ENCODE measurements around the gene ACKR4.
"Not testable (repeated sequence)": the region's sequence is repeated elsewhere in the genome, so short reads cannot be mapped to it uniquely, and the experiment has no call there.

Gene ACKR4

DNA sequence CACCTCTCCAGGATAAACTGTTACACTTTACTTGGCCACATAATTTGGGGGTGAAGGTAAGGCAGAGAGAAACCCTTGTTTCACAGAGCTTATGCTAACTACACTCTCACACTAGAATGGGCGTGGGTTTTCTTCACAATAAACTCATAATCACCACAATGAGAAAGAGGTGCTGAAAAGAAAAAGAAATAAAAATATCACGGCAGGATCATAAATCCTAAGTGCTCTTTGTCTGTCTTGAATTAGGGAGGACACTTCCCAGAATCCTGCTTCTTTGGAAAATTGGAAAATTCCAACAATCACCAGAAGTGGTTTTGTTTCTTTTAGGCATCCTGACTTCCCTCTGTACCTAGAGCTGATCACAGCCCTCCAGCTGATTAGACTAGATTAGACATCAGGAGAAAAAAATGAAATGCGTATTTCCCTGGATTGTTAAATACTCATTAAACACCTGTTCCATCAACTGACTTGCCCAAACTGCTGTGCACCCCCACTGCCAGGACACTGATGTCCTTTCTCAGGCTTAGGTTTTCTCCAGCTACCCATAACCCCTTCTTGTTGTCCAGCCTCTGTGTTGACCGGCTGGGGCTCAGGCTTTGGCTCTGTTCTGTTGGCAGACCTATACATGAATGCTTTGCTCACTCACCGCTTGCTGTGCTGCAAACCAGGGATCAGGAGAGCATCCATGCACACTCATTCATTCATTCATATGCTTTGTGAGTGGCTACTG, 41.6 kb upstream of the ACKR4 start:
- CTCF ChIA-PET = no interaction called here

DNA sequence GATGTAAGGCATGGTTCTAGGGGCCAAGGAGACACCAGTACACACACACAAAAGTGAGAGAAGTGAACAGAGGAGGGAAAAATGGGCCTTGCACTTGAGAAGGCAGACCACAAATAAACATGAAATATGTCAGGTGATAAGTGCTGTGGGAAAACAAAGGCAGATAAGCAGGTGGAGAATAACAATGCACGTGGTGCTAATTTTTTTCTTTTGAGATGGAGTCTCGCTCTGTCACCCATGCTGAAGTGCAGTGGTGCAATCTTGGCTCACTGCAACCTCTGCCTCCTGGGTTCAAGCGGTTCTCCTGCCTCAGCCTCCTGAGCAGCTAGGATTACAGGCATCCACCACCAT, 41.1 kb upstream of the ACKR4 start:
- H3K27me3 ChIP-seq (replicated peaks in 2 of 5; ENCODE audit: control insufficient read depth in 4 of 5, insufficient read depth in 5 of 5, low read length in 4 of 5); CTCF ChIA-PET; H3K36me3 ChIP-seq (ENCODE audit: control insufficient read depth in 4 of 4, insufficient read depth in 4 of 4, low read length in 3 of 4); H3K27ac ChIP-seq (ENCODE audit: insufficient read depth in 1 of 2, low read depth in 1 of 2, low read length in 2 of 2, poor library complexity in 1 of 2, severe bottlenecking in 2 of 2); POLR2A ChIA-PET; H3K4me1 ChIP-seq (ENCODE audit: control extremely low read depth in 1 of 4, control insufficient read depth in 4 of 4, insufficient read depth in 4 of 4, low read length in 3 of 4); H3K4me3 ChIP-seq (ENCODE audit: control insufficient read depth in 1 of 7, extremely low read depth in 1 of 7, insufficient read depth in 4 of 7, low read depth in 2 of 7, low read length in 6 of 7); DNase-seq; H3K9me3 ChIP-seq (ENCODE audit: control extremely low read depth in 1 of 5, control insufficient read depth in 4 of 5, insufficient read depth in 2 of 5, low read depth in 1 of 5, low read length in 4 of 5): not testable (repeated sequence)
- 87% methylated on average over 2 of the region's 3 CpGs for WGBS (ENCODE audit: insufficient coverage)

More for the DNA sequence above, 41.6 kb upstream of the ACKR4 start:
- Histone ChIP-seq H3K27ac (ENCODE audit: insufficient read depth in 1 of 2, low read depth in 1 of 2, low read length in 2 of 2, poor library complexity in 1 of 2, severe bottlenecking in 2 of 2) (no peak overlapping the region), H3K36me3 (ENCODE audit: control insufficient read depth in 4 of 4, insufficient read depth in 4 of 4, low read length in 3 of 4) (peaks cover 0 to 8% (median 3%) of the 10 kb centered on the region in 4 experiments), H3K4me3 (ENCODE audit: control insufficient read depth in 1 of 7, extremely low read depth in 1 of 7, insufficient read depth in 4 of 7, low read depth in 2 of 7, low read length in 6 of 7) (no peak overlapping the region), H3K4me1 (ENCODE audit: control extremely low read depth in 1 of 4, control insufficient read depth in 4 of 4, insufficient read depth in 4 of 4, low read length in 3 of 4) (peaks cover 6 to 11% (median 9%) of the 10 kb centered on the region in 4 experiments), H3K9me3 (ENCODE audit: control extremely low read depth in 1 of 5, control insufficient read depth in 4 of 5, insufficient read depth in 2 of 5, low read depth in 1 of 5, low read length in 4 of 5) (no peaks in the 10 kb centered on the region), H3K27me3 (replicated peaks in 2 of 5; ENCODE audit: control insufficient read depth in 4 of 5, insufficient read depth in 5 of 5, low read length in 4 of 5) (no peaks in the 10 kb centered on the region)
- no peak for DNase-seq
- WGBS (ENCODE audit: insufficient coverage) = 93% methylated on average over 2 of the region's 5 CpGs
- POLR2A ChIA-PET = no interaction called here

DNA sequence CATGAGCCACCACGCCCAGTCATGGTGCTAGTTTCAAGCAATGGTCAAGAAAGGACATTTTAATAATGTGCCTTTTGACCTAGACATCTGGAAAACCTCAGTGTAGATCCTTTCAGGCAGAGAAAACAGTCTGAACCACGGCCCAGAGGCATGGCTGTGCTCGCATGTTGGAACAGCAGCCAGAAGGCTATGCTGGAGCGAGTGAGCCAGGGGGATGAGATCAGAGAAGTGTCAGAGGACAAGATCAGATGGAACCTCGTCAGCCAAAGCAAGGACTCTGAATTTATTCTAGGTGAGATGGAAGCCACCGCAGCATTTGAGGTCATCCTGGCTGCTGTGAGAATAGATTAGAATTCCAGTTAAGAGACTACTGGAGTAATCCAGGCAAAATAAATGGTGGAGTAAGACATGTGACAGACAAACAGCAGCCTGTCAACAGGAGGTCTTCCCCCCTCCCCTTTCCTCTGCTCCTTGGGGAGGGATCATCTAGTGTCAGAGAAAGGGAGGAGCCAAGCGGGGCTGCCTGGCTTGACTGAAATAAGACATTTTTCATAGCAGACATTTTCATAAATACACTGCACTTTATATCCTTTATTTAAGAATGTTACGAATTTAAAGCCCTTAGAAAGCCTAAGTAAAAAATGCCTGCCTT, 40.4 kb upstream of the ACKR4 start:
- ChIA-PET CTCF (interaction anchor here (1.0 kb wide), 1 partner anchor 21 kb away, joined by 5 read pairs; no protein-coding TSS in a partner anchor), POLR2A (no interaction called here)
- WGBS (ENCODE audit: insufficient coverage) = 97% methylated on average over 7 of the region's 8 CpGs
- no peak overlapping the region for H3K4me3 ChIP-seq (ENCODE audit: control insufficient read depth in 1 of 7, extremely low read depth in 1 of 7, insufficient read depth in 4 of 7, low read depth in 2 of 7, low read length in 6 of 7)
- H3K9me3 ChIP-seq (ENCODE audit: control extremely low read depth in 1 of 5, control insufficient read depth in 4 of 5, insufficient read depth in 2 of 5, low read depth in 1 of 5, low read length in 4 of 5) = no peaks in the 10 kb centered on the region
- H3K27ac ChIP-seq (ENCODE audit: insufficient read depth in 1 of 2, low read depth in 1 of 2, low read length in 2 of 2, poor library complexity in 1 of 2, severe bottlenecking in 2 of 2) = peak overlapping the region in 1 of 2 experiments; percentile 38
- H3K4me1 ChIP-seq (ENCODE audit: control extremely low read depth in 1 of 4, control insufficient read depth in 4 of 4, insufficient read depth in 4 of 4, low read length in 3 of 4) = no peaks in the 10 kb centered on the region
- peaks cover under 1 to 10% (median 4%) of the 10 kb centered on the region in 4 experiments for H3K36me3 ChIP-seq (ENCODE audit: control insufficient read depth in 4 of 4, insufficient read depth in 4 of 4, low read length in 3 of 4)
- no peaks in the 10 kb centered on the region for H3K27me3 ChIP-seq (replicated peaks in 2 of 5; ENCODE audit: control insufficient read depth in 4 of 5, insufficient read depth in 5 of 5, low read length in 4 of 5)
- no peak for DNase-seq

DNA sequence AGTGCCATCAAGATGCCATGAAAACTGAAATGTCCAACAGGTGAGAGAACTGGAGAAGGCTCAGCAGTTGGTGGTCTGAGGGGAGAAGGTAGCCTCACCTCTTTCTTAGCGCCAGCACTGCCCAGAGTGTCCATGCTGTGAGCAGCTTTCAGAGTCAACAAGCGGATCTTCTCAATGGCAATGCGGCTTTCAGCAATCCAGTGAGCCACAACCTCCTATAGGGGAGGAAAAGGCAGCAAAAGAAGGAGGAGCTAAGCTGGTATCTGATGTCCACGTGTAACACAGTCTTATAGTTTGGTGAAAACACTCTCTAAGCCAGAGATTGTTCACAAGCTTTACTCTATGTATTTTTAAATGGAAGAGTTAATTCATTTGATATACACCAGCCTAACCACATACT, 36.1 kb upstream of the ACKR4 start:
- ChIA-PET POLR2A (no interaction called here), CTCF (no interaction called here)
- Histone ChIP-seq H3K4me1 (ENCODE audit: control extremely low read depth in 1 of 4, control insufficient read depth in 4 of 4, insufficient read depth in 4 of 4, low read length in 3 of 4) (no peaks in the 10 kb centered on the region), H3K36me3 (ENCODE audit: control insufficient read depth in 4 of 4, insufficient read depth in 4 of 4, low read length in 3 of 4) (peaks cover 5 to 14% (median 10%) of the 10 kb centered on the region in 4 experiments), H3K27ac (ENCODE audit: insufficient read depth in 1 of 2, low read depth in 1 of 2, low read length in 2 of 2, poor library complexity in 1 of 2, severe bottlenecking in 2 of 2) (no peak overlapping the region), H3K9me3 (ENCODE audit: control extremely low read depth in 1 of 5, control insufficient read depth in 4 of 5, insufficient read depth in 2 of 5, low read depth in 1 of 5, low read length in 4 of 5) (peaks cover 0 to 2% (median 0%) of the 10 kb centered on the region in 5 experiments), H3K4me3 (ENCODE audit: control insufficient read depth in 1 of 7, extremely low read depth in 1 of 7, insufficient read depth in 4 of 7, low read depth in 2 of 7, low read length in 6 of 7) (no peak overlapping the region), H3K27me3 (replicated peaks in 2 of 5; ENCODE audit: control insufficient read depth in 4 of 5, insufficient read depth in 5 of 5, low read length in 4 of 5) (no peaks in the 10 kb centered on the region)
- no peak for DNase-seq
- WGBS (ENCODE audit: insufficient coverage) = 97% methylated on average over 3 of the region's 4 CpGs

DNA sequence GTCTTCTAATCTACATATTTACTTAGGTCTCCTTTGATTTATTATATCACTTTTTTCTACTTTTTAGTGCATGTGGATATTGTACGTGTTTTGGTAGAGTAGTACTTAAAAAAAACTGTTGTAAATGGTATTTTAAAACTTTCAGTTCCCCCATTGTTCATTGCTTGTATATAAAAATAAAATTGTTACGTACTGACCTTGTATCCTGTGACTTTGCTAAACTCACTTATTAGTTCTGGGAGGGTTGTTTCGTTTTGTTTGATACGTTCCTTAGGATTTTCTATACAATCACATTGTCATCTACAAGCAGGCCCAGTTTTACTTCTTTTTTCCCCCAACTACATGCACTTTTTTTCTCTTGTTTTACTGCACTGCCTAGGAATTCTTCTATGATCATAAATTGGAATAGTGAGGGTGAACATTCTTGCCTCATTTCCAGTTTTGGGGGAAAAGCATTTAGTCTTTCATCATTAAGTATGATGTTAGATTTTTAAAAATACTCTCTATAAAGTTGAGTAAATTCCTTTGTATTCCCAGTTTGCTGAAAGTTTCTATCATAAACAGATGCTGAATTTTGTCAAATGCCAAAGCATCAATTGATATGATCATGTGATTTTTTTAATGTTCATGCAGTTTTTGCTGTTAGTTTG, 33.5 kb upstream of the ACKR4 start:
- Histone ChIP-seq H3K9me3 (ENCODE audit: control extremely low read depth in 1 of 5, control insufficient read depth in 4 of 5, insufficient read depth in 2 of 5, low read depth in 1 of 5, low read length in 4 of 5) (peaks cover 0 to 2% (median 0%) of the 10 kb centered on the region in 5 experiments), H3K27ac (ENCODE audit: insufficient read depth in 1 of 2, low read depth in 1 of 2, low read length in 2 of 2, poor library complexity in 1 of 2, severe bottlenecking in 2 of 2) (no peak overlapping the region), H3K4me1 (ENCODE audit: control extremely low read depth in 1 of 4, control insufficient read depth in 4 of 4, insufficient read depth in 4 of 4, low read length in 3 of 4) (no peaks in the 10 kb centered on the region), H3K27me3 (replicated peaks in 2 of 5; ENCODE audit: control insufficient read depth in 4 of 5, insufficient read depth in 5 of 5, low read length in 4 of 5) (no peaks in the 10 kb centered on the region), H3K4me3 (ENCODE audit: control insufficient read depth in 1 of 7, extremely low read depth in 1 of 7, insufficient read depth in 4 of 7, low read depth in 2 of 7, low read length in 6 of 7) (no peak overlapping the region), H3K36me3 (ENCODE audit: control insufficient read depth in 4 of 4, insufficient read depth in 4 of 4, low read length in 3 of 4) (peaks cover 5 to 10% (median 9%) of the 10 kb centered on the region in 4 experiments)
- CTCF ChIA-PET = no interaction called here
- no peak for DNase-seq
- WGBS (ENCODE audit: insufficient coverage) = 80% methylated on average over 1 of the region's 4 CpGs
- POLR2A ChIA-PET = no interaction called here

DNA sequence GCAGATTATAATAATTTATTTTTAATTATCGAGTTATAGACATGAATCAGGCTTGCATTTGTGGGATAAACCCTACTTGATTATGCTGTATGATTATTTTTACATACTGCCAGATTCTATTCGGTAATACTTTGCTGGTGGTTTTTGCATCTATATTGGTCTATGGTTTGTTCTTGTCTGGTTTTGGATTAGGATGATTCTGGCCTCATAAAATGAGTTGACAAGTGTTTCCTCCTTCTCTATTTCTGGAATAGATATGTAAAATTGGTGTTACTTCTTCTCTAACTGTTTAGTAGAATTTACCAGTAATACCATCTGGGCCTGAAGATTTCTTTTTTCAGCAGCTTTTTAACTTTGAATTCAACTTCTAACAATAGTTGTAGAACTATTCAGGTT, 33.0 kb upstream of the ACKR4 start:
- WGBS (ENCODE audit: insufficient coverage) = no CpG with 5 or more reads among the region's 2 CpGs
- H3K4me3 ChIP-seq (ENCODE audit: control insufficient read depth in 1 of 7, extremely low read depth in 1 of 7, insufficient read depth in 4 of 7, low read depth in 2 of 7, low read length in 6 of 7) = no peak overlapping the region
- peaks cover 5 to 9% (median 7%) of the 10 kb centered on the region in 4 experiments for H3K36me3 ChIP-seq (ENCODE audit: control insufficient read depth in 4 of 4, insufficient read depth in 4 of 4, low read length in 3 of 4)
- H3K9me3 ChIP-seq (ENCODE audit: control extremely low read depth in 1 of 5, control insufficient read depth in 4 of 5, insufficient read depth in 2 of 5, low read depth in 1 of 5, low read length in 4 of 5) = peaks cover 0 to 2% (median 0%) of the 10 kb centered on the region in 5 experiments
- ChIA-PET POLR2A (no interaction called here), CTCF (no interaction called here)
- H3K27me3 ChIP-seq (replicated peaks in 2 of 5; ENCODE audit: control insufficient read depth in 4 of 5, insufficient read depth in 5 of 5, low read length in 4 of 5) = no peaks in the 10 kb centered on the region
- no peak for DNase-seq
- H3K27ac ChIP-seq (ENCODE audit: insufficient read depth in 1 of 2, low read depth in 1 of 2, low read length in 2 of 2, poor library complexity in 1 of 2, severe bottlenecking in 2 of 2) = no peak overlapping the region
- no peaks in the 10 kb centered on the region for H3K4me1 ChIP-seq (ENCODE audit: control extremely low read depth in 1 of 4, control insufficient read depth in 4 of 4, insufficient read depth in 4 of 4, low read length in 3 of 4)

DNA sequence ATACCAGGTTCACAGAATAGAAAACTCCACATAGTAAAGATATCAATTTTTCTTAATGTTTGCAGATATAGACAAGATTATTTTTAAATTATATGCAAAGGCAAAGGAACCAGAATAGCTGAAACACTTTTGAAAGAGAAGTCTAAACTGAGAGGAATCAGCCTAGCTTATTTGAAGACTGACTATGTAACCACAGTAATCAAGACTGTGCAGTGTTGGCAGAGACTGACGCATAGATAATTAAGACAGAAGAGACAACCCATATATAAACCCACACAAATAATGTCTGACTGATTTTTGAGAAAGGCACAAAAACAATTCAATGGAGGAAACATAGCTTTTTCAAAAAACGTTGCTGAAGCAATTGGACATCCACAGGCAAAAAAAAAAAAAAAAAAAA, 28.6 kb upstream of the ACKR4 start:
- no peaks in the 10 kb centered on the region for H3K4me1 ChIP-seq (ENCODE audit: control extremely low read depth in 1 of 4, control insufficient read depth in 4 of 4, insufficient read depth in 4 of 4, low read length in 3 of 4)
- H3K4me3 ChIP-seq (ENCODE audit: control insufficient read depth in 1 of 7, extremely low read depth in 1 of 7, insufficient read depth in 4 of 7, low read depth in 2 of 7, low read length in 6 of 7) = no peak overlapping the region
- ChIA-PET POLR2A (no interaction called here), CTCF (no interaction called here)
- H3K27ac ChIP-seq (ENCODE audit: insufficient read depth in 1 of 2, low read depth in 1 of 2, low read length in 2 of 2, poor library complexity in 1 of 2, severe bottlenecking in 2 of 2) = no peak overlapping the region
- no CpG with 5 or more reads among the region's 2 CpGs for WGBS (ENCODE audit: insufficient coverage)
- no peak for DNase-seq
- H3K36me3 ChIP-seq (ENCODE audit: control insufficient read depth in 4 of 4, insufficient read depth in 4 of 4, low read length in 3 of 4) = peaks cover 0 to 11% (median 6%) of the 10 kb centered on the region in 4 experiments
- H3K27me3 ChIP-seq (replicated peaks in 2 of 5; ENCODE audit: control insufficient read depth in 4 of 5, insufficient read depth in 5 of 5, low read length in 4 of 5) = no peaks in the 10 kb centered on the region
- H3K9me3 ChIP-seq (ENCODE audit: control extremely low read depth in 1 of 5, control insufficient read depth in 4 of 5, insufficient read depth in 2 of 5, low read depth in 1 of 5, low read length in 4 of 5) = peaks cover 0 to 5% (median 2%) of the 10 kb centered on the region in 5 experiments

Measured in common myeloid progenitor, CD34-positive (primary cell).